GM19238 (cell line): Measurements from ENCODE around the gene WDR4.
"Not testable (repeated sequence)": the region's sequence is repeated elsewhere in the genome, so short reads cannot be mapped to it uniquely, and the experiment has no call there.

Experiments
- DNase-seq: peaks from one replicate; pipeline ENCODE4 v3.0.0; 2011; ENCODE audit warnings: low spot score; ENCODE audit not compliant: insufficient read length

The WDR4 gene

DNA sequence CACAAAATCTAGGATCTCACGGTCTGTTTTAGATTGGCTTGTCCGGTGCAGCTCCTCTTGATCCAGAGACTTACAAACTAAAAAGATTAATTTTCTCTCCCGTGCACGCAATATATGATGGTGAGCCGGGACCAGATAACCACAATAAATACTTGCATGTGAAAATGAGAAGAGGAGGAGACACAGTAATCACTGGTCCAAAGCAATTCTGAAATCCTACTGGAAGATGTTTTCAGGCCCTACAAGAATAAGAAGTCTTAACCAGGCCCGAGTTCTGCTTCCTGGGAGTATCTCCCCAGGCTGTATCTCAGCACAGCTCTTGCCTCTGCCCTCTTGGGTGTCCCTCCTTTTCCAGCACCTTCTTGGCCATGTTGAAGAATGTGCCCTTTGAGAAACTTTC, 1.0 kb upstream of the WDR4 start:
- DNase-seq, result no peak

DNA sequence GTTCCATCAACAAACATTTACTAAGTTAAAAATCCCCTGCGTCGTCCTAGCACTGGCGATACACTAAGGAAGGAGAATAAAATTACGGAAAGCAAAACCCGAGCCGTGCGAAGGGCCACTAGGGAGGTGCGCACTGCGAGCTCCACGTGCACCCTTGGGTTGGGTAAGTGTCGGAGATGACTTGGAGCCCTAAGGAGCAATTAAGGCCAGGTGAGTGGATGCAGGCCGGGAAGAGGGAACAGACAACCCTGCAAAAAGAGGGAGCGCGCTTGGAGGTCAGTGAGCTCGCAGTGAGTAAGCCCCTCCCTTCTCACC, 704 bp downstream of the WDR4 start:
- DNase-seq, result no peak

DNA sequence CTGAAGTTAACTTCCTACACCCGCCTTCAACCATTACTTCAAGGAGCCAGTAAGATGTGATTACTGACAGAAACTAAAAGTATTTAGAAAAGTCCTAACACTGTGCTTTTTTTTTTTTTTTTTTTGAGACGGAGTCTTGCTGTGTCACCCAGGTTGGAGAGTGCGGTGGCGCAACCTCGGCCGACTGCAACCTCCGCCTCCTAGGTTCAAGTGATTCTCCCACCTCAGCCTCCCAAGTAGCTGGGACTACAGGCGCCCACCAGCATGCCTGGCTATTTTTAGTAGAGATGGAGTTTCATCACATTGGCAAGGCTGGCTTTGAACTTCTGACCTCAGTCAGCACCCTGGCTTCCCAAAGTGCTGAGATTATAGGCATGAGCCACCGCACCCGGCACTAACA, 3.5 kb downstream of the WDR4 start:
- not testable (repeated sequence) for DNase-seq

DNA sequence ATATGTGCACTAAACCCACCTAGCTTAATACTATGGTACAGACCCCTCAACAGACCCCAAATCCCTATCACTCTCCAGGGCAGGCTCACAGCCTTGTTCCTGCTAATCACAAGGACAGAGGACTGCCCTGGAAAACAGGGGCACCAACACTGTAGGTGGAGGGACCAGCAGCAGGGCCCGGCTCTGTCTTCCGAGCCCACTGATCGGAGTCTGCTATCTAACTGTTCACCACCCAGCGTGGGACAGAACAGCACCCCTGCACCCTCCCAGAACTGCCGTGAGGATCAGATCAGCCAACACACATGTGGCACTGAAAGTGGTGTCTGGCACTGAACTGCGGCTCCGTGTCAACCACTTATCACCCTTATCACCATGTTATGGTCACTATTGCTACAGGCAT, 6.2 kb downstream of the WDR4 start:
- no peak for DNase-seq

DNA sequence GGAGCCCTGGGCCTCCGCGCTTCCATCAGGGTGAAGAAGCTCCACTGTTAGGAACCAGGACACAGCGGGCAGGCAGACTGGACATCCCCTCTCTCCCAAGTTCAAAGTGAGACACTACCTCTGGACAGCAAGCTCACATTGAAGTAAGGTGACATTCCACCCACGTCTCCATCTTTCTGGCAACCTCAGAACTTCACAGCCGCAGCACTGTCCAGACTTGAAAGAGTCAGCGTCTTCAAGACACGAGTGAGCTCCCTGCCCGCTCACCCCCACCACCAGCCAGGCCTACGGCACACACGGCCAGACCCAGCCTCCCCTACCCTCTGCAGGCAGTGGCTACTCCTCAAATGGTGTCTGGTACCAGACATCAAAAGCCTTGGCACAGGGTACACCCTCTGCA, 11.1 kb downstream of the WDR4 start:
- no peak for DNase-seq

DNA sequence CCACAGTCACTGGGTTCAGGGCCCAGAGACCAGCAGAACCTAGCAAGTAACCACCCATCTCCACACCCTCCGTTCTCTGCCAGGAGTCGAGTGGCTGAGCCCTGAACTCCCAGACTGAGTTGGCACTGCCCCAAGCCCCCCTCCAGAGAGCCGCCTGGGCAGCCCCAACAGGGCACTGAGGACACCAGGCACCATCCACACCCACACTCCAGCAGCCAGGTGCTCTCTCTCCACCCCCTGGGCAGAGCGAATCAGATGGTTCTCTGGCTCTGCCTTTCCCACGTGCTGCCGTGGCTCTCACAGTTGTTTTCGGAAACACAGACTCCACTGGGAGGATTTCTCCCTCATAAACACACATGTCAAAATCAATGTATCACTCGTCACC, 13.6 kb downstream of the WDR4 start:
- DNase-seq, result no peak

DNA sequence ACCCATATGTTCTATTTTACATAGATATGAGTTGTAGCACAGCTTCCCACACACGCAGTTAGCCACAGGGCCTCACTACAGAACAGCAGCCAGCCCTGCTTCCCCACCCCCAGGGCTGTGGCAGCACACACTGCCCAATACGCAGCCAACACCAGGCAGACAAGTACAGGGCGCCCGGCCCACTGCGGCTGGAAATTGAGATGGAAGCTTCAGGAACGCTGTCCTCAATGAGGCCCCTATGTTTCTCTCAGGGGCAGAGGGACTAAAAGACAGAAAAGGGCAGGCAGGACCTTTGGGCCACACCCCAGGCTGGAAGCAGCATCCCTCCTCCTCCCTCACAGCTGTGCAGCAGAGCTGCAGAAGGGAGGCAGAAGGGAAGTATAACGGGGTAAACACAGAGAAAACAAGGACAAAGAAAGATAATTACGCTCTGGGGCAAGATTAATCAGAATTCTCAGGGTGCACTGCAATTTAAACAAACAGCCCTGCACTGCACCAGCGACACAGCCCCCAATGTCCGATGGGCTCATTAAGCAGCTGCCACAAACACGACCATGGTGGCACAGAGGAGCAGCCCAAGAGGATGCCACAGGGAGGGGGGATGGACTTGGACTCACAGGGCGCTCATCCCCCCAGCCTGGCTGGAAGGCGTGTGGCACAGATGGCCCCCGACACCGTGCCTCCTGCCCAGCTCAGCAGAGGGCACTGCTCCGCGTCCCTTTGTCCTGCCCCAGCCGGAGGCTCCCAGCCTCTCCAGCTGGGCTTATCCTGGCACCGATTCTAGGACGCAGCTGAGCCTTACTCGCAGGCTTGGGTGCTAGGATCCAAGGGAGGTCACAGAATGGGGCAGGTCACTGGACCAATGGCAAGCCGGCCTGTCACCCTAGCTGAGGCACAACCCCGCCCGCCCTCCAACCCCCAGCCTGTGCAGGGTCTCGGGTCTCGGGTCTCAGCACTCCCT, 14.2 kb downstream of the WDR4 start:
- DNase-seq, result no peak

DNA sequence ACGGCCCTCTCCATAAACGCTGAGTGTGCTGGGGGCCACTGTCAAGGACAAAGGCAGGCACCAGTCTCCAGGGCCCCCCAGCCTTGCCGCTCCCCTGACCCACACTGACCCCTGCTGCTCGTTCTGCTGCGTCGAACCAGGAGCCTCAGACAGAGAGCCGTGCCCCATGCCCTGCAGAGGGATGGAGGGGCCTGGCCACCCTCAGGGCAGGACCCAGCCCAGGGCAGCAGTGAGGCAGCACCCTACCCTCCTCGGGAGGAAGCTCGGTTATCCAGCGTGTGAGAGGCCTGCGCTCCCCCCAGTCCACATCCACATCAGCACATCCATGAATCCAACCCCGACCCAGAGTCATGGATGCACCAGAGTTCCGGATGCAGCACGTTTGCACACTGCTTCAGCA, 15.1 kb downstream of the WDR4 start:
- no peak for DNase-seq

DNA sequence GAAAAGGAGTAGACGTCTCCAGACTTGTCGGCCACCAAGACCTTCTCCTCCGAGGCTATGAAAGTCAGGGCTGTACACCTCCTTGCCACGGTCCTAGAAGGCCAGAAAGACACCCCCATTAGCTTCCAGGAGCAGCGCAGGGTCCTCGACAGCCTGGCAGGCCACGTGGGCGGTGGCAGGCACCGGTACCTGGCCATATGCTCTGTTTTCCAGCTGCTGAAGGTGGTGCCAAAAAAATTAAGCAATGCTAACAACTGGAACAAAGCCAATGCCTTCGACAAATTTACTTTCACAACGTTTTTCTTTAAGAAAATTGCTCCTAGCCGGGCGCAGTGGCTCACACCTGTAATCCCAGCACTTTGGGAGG, 15.9 kb downstream of the WDR4 start:
- DNase-seq, result no peak

DNA sequence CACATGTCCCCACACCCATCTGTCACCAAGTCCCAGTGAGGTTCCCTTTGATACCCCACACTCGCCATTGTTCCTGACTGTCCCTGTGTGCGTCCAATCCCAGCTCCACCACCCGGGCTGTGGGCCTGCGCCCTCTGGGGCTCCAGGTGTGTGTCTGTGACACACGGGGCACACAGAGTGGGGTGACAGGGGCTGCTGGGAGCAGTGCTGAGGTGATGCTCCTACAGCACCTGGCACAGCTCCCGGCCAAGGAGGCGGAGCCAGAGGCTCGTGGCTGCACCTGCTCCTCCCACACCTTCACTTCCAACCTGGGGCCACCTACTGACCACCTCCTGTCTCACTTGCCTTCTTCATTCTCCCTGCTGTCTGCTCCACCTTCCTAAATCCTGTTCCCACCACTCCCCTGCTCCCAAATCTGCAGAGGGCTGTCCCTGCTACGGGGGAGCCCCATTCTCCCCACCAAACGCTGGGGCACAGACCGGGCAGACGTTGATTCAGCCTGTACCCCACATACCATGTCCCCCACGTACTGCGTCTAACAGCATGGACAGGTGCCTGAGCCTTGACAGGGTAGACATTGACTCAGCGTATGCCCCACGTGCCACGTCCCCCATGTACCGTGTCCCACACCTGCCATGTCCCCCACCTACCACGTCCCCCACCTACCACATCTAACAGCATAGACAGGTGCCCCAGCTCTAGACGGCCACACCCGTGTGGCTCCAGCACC, 16.4 kb downstream of the WDR4 start:
- no peak for DNase-seq

DNA sequence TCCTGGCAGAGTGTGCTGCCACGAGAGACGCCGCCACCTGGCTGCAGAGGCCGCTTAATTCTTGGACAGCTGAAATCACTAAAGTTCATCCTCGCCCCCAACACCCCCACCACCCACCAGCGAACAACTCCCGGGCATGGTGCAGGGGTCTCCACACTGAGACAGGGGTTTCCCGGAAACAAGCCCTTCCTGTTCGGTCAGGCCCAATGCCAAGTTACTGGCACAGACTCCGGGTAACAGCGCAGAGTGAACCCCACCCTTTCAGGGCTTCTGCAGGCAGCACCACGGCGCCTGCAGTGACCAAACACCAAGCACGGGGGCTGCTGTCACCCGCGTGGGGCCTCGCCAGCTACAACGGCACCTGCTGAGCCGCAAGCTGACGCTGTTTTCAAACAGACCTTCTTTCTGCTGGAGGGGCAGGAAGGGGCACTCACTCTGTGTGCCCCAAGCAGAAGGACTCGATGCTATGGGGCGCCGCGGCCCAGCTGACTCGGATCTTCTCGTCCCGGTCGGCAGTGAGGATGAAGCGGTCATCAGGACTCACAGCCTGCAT, 17.4 kb downstream of the WDR4 start:
- DNase-seq, result no peak

DNA sequence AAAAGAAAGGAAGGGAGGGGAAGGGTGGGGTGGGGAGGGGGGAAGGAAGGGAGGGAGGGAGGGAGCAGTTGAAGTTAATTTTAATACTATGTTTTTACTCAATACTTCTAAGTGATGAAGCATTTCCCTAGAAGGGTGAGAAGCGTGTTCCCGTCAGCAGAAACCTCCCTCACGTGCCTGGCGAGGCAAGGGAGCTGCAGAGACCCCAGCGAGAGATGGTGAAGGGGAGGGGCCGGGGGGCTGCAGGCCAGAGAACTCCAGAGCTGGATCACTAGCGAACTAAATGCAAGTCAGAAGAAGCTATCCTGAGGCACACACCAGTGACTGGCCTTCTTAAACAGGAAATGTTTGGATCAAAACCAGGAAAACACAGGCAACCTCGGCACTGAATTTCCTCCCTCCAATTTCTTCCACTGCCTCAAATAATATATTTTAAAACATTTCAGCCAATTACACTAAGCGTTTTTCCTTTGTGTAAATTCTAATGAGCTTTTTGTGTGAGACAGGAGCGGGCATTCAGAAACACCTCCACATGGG, 18.0 kb downstream of the WDR4 start:
- no peak for DNase-seq

DNA sequence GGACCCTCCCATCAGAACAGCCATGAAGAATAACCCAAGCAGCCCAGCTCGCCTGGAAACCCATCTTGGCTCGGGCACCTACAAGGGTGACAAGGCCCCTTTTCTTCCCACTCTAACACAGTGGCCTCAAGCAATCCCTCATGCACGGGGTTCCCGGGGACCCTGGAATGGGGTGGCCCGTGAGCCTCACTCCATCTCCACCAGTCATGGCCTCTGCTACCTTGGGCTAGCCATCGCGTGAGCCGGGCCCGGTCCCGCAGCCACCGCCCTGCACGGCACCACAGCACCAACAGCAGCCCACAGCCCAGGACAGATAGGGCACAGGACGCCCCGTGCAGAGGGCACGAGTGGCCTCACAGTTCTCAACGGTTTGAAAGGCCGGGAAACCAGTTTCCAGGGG, 19.0 kb downstream of the WDR4 start:
- no peak for DNase-seq

DNA sequence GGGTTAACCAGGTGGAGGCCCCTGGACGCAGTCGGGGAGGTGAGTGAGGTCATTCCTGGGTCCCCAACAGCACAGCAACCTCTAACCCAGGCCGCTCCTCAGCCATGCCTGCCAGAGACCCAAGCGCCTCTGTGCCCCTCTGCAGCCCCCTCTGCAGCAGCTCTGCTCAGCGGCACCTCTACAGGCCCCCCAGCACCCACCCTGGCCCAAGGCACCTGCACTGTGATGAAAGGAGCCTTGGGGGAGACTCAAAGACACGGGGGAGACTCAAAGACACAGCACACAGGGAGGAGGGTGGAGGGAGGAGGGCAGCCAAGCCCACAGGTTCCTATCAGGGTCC, 19.5 kb downstream of the WDR4 start:
- no peak for DNase-seq

DNA sequence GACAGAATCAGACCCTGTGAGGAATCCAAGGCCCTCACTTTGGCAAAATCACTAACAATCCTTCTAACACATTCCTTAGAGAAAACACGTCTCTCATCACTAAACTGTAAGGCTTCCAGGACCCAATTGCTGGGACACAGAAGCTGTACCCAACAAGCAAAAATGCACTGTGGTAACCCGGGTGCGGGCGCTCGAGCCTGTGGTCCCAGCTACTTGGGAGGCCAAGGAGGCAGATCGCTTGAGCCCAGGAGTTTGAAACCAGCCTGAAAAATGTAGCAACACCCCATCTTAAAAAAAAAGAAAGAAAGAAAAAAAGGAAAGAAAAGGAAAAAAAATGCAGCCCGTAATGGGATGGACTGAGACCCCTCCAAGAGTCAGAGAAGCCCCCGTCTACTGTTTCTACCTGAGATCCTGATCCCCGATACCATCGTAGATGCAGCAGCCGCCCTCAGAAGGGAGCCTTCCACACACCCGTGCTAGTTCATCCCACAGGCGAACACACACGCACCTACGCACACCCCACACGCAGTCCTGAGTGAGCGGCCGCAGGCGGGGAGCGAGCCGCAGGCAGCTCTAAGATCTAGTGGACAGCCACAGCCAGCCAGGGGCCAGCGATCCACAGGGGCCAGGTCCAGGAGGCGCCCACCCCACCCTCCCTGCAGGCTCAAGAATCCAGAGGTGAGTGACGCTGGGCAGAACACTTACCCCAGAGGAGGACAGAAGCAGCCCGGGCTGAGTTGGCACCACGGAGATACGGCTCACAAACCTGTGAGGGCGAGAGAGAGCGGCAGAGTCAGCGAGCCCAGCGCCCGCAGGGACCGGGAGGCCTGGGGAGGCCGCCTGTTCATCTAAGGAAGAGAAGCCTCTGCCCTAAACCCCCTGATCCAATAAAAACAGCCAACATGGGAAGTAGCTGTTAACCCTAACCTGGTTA, 20.1 kb downstream of the WDR4 start:
- DNase-seq, result no peak

DNA sequence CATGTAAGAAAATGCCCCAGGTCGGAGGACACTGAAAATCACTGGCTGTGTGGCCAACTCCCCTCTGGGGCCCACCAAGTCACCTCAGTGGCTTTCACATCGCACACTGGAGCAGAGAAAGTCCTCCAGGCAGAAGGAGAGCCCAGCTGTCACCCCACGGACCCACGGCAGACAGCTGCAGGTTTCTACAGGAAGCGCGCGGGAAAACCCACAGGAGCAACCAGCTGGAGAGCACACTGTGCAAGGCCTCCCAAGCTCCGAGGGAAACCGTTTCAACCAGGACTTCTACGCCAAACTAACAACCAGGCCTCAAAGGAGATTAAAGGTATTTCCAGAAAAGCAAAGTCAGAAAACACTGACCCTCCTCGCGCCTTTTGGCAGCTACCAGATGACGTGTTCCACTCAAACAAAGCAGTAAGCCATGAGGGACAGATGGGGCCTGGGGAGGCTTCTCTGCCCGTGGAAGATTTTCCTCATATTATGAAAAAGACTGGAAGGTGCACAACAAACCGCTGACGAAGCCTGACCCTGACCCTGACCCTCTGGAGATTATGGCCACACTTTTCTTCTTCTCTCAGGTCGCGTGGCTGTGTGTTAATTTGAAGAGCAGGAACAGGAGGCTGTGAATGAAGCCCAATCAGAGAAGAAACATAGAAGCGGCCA, 21.0 kb downstream of the WDR4 start:
- no peak for DNase-seq

DNA sequence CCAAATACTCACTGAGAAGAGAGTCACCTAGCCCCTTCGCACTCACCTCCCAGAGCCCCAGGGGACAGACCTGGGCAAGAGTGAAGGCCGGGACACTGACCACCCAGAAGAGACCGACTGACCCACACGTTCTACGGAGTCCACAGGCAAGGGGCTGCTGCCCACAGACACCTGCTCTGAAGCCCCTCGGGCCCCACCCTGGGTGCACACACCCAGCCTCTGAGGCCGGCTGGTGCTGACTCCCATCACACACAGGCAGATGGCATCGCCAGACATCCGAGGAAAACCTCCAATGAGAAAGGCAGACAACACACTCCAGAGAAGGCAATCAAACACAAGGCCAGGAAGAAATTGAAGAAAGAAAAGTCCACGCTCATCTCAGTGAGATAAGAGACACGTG, 22.1 kb downstream of the WDR4 start:
- DNase-seq, result no peak

DNA sequence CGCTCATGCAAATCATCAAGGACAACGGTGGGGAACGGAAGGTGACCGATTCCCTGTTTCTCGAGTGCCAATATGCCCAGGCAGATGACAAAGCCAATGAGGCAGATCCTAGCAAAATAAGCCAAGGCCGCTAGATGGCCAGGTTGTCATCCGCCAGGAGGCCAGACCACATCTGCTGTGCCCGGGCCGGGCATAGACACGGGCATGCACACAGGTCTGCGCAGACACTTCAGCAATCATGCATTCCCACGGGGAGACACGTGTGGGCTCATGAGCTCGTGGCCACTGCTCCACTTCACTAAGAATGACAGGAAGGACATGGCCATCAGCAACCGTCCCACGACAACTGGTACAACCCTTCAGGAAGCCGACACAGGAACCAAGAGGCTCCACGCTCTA, 23.4 kb downstream of the WDR4 start:
- DNase-seq, result no peak

DNA sequence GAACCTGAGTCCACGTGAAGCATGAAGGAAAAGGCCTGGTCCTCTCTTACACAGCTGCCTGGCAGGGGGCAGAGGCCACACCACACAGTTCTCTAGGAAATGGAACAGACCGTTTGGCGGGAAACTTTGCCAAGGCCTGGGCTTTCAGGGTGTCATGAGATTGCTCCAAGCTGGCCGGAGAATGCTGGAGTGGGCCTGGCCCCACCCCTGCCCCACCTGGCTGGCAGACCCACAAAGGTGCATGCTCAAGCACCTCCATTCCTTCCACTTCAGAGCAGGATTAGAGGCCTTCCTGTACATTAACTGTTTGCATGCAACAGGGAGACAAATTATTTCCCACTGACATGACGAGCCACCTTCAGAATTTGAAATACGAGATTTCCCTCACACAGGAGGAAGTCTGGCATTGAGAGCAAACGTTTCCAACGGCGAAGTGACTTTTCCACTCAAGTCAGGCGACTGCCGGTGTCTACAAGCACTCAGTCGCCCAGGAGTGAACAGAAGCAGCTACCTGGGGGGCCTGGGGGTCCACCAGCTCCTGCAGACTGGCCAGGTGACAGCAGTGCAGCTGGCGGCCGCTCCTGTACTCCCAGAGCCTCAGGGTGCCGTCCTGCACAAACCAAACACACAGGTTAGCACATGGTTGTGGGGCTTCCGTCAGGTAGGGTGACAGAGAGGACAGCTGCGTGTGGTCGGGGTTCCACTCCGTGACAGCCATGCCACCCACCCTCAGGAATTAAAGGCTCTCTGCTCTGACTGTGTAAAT, 24.0 kb downstream of the WDR4 start:
- no peak for DNase-seq
